ENCODE results near the gene ELP4.

ELP4 gene

GRCh38 chr11:31512117-31512516 is 2.5 kb downstream of the ELP4 start:
- TF ChIP-seq, protein P1, sequence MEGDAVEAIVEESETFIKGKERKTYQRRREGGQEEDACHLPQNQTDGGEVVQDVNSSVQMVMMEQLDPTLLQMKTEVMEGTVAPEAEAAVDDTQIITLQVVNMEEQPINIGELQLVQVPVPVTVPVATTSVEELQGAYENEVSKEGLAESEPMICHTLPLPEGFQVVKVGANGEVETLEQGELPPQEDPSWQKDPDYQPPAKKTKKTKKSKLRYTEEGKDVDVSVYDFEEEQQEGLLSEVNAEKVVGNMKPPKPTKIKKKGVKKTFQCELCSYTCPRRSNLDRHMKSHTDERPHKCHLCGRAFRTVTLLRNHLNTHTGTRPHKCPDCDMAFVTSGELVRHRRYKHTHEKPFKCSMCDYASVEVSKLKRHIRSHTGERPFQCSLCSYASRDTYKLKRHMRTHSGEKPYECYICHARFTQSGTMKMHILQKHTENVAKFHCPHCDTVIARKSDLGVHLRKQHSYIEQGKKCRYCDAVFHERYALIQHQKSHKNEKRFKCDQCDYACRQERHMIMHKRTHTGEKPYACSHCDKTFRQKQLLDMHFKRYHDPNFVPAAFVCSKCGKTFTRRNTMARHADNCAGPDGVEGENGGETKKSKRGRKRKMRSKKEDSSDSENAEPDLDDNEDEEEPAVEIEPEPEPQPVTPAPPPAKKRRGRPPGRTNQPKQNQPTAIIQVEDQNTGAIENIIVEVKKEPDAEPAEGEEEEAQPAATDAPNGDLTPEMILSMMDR (conservative IDR thresholded peaks at IDR 0.05) = no peak
- TF ChIP-seq ZFX (IDR thresholded peaks at IDR 0.05) = no peak
- no peak overlapping the region for H3K27ac ChIP-seq

- no peak overlapping the region for H3K27ac ChIP-seq
- no peak for TF ChIP-seq ZFX (IDR thresholded peaks at IDR 0.05)
These were observed 12.1 kb downstream of the ELP4 start for GRCh38 chr11:31521497-31522150.

- no peak for TF ChIP-seq ZFX (IDR thresholded peaks at IDR 0.05)
- TF ChIP-seq, protein P1 (conservative IDR thresholded peaks at IDR 0.05) = no peak
These were observed 19.6 kb downstream of the ELP4 start for GRCh38 chr11:31529189-31529588.

GRCh38 chr11:31529701-31530100 is 20.1 kb downstream of the ELP4 start:
- no peak overlapping the region for H3K27ac ChIP-seq
- TF ChIP-seq, protein P1 (conservative IDR thresholded peaks at IDR 0.05) = no peak
- no peak for TF ChIP-seq ZFX (IDR thresholded peaks at IDR 0.05)

More at GRCh38 chr11:31529189-31529588, 19.6 kb downstream of the ELP4 start:
- no peak overlapping the region for H3K27ac ChIP-seq

DNA sequence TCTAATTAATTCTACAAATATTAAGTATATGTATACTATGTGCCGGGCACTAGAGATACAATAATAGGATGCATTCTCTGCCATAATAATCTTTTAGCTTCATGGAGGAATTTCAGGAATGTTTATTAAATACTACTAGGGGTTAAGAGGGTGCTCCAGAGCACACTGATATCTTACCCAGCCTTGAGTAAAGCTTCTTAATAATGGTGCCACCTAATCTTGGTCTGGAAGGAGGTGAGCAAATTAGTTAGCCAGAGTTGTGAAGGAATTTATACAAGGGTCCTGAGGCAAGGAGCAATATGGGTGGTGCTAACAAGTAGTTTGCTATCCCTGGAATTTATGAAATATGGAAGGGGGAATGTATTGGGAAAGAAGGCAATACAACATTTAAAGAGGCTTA is 21.7 kb downstream of the ELP4 start:
- no peak overlapping the region for H3K27ac ChIP-seq

GRCh38 chr11:31535479-31535878 is 25.9 kb downstream of the ELP4 start:
- H3K27ac ChIP-seq = no peak overlapping the region
- TF ChIP-seq, protein P1 (conservative IDR thresholded peaks at IDR 0.05) = no peak
- no peak for TF ChIP-seq ZFX (IDR thresholded peaks at IDR 0.05)

More for the DNA sequence above, 21.7 kb downstream of the ELP4 start:
- TF ChIP-seq, protein P1 (conservative IDR thresholded peaks at IDR 0.05) = no peak
- no peak for TF ChIP-seq ZFX (IDR thresholded peaks at IDR 0.05)

- TF ChIP-seq, protein P1 (conservative IDR thresholded peaks at IDR 0.05) = no peak
- TF ChIP-seq ZFX (IDR thresholded peaks at IDR 0.05) = no peak
These were observed 33.3 kb downstream of the ELP4 start for GRCh38 chr11:31542862-31543261.

GRCh38 chr11:31555938-31556337 is 46.4 kb downstream of the ELP4 start:
- TF ChIP-seq, protein P1 (conservative IDR thresholded peaks at IDR 0.05) = no peak
- no peak for TF ChIP-seq ZFX (IDR thresholded peaks at IDR 0.05)
- no peak overlapping the region for H3K27ac ChIP-seq

More at GRCh38 chr11:31542862-31543261, 33.3 kb downstream of the ELP4 start:
- H3K27ac ChIP-seq = no peak overlapping the region
